OCI-LY1 (cell line): ENCODE data around the gene MEPCE.

Experiments
- CTCF ChIP-seq: fragments of 200-600 bp; sonication (generic), shearing (Covaris generic); IDR thresholded peaks from 2 replicates; pipeline ENCODE4 v1.5.1; 2017; ENCODE audit warnings: mild to moderate bottlenecking, antibody characterized with exemption, low read length, moderate library complexity, mixed read lengths
- EZH2 ChIP-seq: fragments of 200-600 bp; sonication (generic), shearing (Covaris generic); IDR thresholded peaks from 2 replicates; pipeline ENCODE4 v1.8.0; 2017; ENCODE audit warnings: borderline replicate concordance, mixed run types, mild to moderate bottlenecking, antibody characterized with exemption, low read length, moderate library complexity, mixed read lengths

- no peak for TF ChIP-seq CTCF
- TF ChIP-seq EZH2 = no peak
These were observed 49.4 kb upstream of the MEPCE start for GRCh38 chr7:100380196-100380595.
